Stomach (tissue), 9 donors: ENCODE data around the gene SAMD1. TPM values are rescaled to one million over a fixed set of nuclear protein-coding genes. Genes with fewer than 3 reads are reported as not detected.

Experiments
- DNase-seq, 2 donors: peaks; one replicate each; pipeline versions ENCODE4 v3.0.0 to v3.0.0-alpha.2; 2013 to 2019
- H3K27ac ChIP-seq, 5 donors: fragments of 200-600 bp in 4 of 5; sonication (generic) in 4 of 5; one replicate each; pipeline ENCODE4 v1.5.1; 2013 to 2019; ENCODE audit warnings: mild to moderate bottlenecking in 1 of 5, moderate library complexity in 1 of 5
- H3K27me3 ChIP-seq, 3 donors: fragments of 200-600 bp; sonication (generic); one replicate each; pipeline ENCODE4 v1.5.1; 2017 to 2019; ENCODE audit warnings: mixed run types in 1 of 3
- H3K36me3 ChIP-seq, 4 donors: fragments of 200-600 bp; sonication (generic); 1 replicate in 3 of 4; 2 replicates in 1 of 4; pipeline ENCODE4 v1.5.1; 2016 to 2019
- H3K4me1 ChIP-seq, 4 donors: fragments of 200-600 bp; sonication (generic); one replicate each; pipeline ENCODE4 v1.5.1; 2016 to 2019
- H3K4me3 ChIP-seq, 4 donors: fragments of 200-600 bp; sonication (generic) in 3 of 4; one replicate each; pipeline ENCODE4 v1.5.1; 2016 to 2019; ENCODE audit warnings: mild to moderate bottlenecking in 1 of 4
- H3K9me3 ChIP-seq, 4 donors: fragments of 200-600 bp; sonication (generic); one replicate each; pipeline ENCODE4 v1.5.1; 2016 to 2019
- EP300 ChIP-seq: sonication (generic); formaldehyde crosslinking; IDR thresholded peaks from one replicate; pipeline ENCODE4 v1.6.1; 2017; ENCODE audit warnings: antibody characterized with exemption
- POLR2A ChIP-seq, 4 donors: fragments of 450-650 bp; IDR thresholded peaks; one replicate each; pipeline ENCODE4 v1.6.1; 2016; ENCODE audit warnings: antibody characterized with exemption in 4 of 4, control low read depth in 2 of 4, mild to moderate bottlenecking in 1 of 4, moderate library complexity in 1 of 4
- POLR2AphosphoS5 ChIP-seq, 3 donors: sonication (generic); formaldehyde crosslinking; IDR thresholded peaks; one replicate each; pipeline ENCODE4 v1.6.1; 2016; ENCODE audit warnings: antibody characterized with exemption in 3 of 3
- WGBS, 5 donors: extraction: QIAGEN DNeasy Blood & Tissue Kit in 3 of 5; methylation state at CpG; one replicate each; pipeline versions ENCODE4 v1.1.5 to v1.1.7; 2013 to 2018; 5-methylcytosine and 5-hydroxymethylcytosine counted together
- intact Hi-C: fragments of 100-400 bp; cut with DNase I; formaldehyde crosslinking; loops from one replicate; pipeline ENCODE4 v1.15.1; 2023; ENCODE audit warnings: low total_unique reads
- polyA plus RNA-seq, 3 donors: library from polyadenylated mRNA; stranded (reverse); fragments of 200-250 nt; gene quantifications; one replicate each; pipeline ENCODE4 v1.2.3, GENCODE V29; 2013
- total RNA-seq, 5 donors: library from RNA; depleted of rRNA; stranded (reverse); fragments of >200 nt; gene quantifications; one replicate each; pipeline versions ENCODE4 v1.1.0 to v1.2.3, GENCODE V29; 2014 to 2016
- TF ChIP-seq, protein P1 (sequence below), 7 experiments: fragments of 450-650 bp in 4 of 7; fragments of 200-600 bp in 3 of 7; sonication (generic) in 3 of 7; IDR thresholded peaks; one replicate each; pipeline ENCODE4 v1.5.1; 2016 to 2019; ENCODE audit warnings: antibody characterized with exemption in 7 of 7, control low read depth in 2 of 7, mild to moderate bottlenecking in 1 of 7
- donor health status: healthy with polysubstance abuse.
- donor health status: Bipolar disorder and iron deficiency.
- donor health status: healthy.

SAMD1 gene
- total and polyA plus RNA-seq, 8 donors, result 4.8 to 228 (median 23.5) TPM

DNA sequence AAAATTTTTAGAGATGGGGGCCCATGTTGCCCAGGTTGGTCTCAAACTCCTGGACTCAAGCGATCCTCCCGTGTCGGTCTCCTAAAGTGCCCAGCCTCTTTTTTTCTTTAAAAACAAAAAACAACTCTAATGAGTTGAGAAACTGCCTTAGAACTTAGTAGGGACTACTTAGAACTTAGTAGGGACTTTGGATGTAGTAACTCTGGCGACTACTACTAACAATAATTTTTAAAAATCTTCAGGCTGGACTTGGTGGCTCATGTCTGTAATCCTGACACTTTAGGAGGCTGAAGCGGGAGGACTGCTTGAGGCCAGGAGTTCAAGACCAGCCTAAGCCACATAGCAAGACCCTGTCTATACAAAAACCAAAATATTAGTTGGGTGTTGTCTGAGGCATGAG lies 4.5 kb downstream of the SAMD1 start:
- no peaks in the 10 kb centered on the region for H3K27me3 ChIP-seq
- no peak overlapping the region for H3K27ac ChIP-seq
- DNase-seq, result no peak
- no peaks in the 10 kb centered on the region for H3K9me3 ChIP-seq
- peaks cover 17 to 52% (median 38%) of the 10 kb centered on the region in 4 donors for H3K4me1 ChIP-seq
- peaks cover 9 to 25% (median 16%) of the 10 kb centered on the region in 4 donors for H3K36me3 ChIP-seq
- TF ChIP-seq EP300, result no peak
- TF ChIP-seq POLR2AphosphoS5 (IDR thresholded peaks at IDR 0.05), result no peak
- TF ChIP-seq, protein P1, sequence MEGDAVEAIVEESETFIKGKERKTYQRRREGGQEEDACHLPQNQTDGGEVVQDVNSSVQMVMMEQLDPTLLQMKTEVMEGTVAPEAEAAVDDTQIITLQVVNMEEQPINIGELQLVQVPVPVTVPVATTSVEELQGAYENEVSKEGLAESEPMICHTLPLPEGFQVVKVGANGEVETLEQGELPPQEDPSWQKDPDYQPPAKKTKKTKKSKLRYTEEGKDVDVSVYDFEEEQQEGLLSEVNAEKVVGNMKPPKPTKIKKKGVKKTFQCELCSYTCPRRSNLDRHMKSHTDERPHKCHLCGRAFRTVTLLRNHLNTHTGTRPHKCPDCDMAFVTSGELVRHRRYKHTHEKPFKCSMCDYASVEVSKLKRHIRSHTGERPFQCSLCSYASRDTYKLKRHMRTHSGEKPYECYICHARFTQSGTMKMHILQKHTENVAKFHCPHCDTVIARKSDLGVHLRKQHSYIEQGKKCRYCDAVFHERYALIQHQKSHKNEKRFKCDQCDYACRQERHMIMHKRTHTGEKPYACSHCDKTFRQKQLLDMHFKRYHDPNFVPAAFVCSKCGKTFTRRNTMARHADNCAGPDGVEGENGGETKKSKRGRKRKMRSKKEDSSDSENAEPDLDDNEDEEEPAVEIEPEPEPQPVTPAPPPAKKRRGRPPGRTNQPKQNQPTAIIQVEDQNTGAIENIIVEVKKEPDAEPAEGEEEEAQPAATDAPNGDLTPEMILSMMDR (IDR thresholded peaks at IDR 0.05), result no peak
- TF ChIP-seq POLR2A (IDR thresholded peaks at IDR 0.05), result no peak
- no peak overlapping the region for H3K4me3 ChIP-seq
- intact Hi-C loops, result no loop called here
- 71 to 88% (median 81%) methylated on average over 5 of the region's 5 CpGs for WGBS, 5 donors

DNA sequence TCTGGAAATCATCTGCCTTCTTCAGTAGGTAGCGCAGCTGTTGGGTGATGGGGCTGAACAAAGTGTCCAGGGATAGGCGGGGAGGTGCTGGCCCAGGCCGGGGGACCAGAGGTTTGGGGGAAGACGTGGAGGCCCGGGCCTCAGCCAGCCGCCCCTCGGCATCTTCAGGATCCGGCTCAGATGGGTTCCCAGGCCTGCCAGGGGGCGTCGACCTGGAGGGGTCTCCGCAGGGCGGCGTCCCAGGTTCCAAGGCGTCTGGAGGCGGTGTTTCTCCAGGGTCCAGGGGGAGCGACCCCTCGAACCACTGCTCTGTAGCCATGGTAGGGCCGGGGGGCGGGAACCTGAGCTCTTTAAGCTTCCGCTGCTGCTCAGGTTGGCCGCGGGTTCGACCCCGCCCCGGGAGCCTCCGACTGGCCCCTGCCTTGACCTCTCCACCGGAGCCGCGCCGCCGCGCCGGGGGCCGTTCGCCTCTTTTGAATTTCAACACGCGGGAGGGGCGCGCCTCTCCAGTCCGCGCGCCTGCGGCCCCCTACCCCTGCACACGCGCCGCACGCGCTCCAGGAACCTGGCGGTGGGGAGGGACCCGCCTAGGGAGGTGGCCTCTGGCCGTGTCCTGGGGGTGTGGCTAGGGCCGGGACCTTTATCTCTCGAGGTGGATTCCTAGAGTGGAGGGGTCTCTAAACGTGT lies 5.1 kb downstream of the SAMD1 start, which contains the start of gene C19orf67:
Gene C19orf67 (minus strand): TSS at position 475 of the 687 bp plus-strand sequence. CDS start 156 bp downstream, at position 319.
- peaks cover 9 to 25% (median 16%) of the 10 kb centered on the region in 4 donors for H3K36me3 ChIP-seq
- 36 to 57% (median 45%) methylated on average over 13 to 54 of the region's 54 CpGs for WGBS, 5 donors
- intact Hi-C loops, result no loop called here
- TF ChIP-seq, protein P1 (IDR thresholded peaks at IDR 0.05), result no peak
- TF ChIP-seq EP300, result no peak
- TF ChIP-seq POLR2A (IDR thresholded peaks at IDR 0.05), result no peak
- TF ChIP-seq POLR2AphosphoS5 (IDR thresholded peaks at IDR 0.05), result no peak
- DNase-seq, result peak in 1 of 2 donors; percentile 64
- H3K4me1 ChIP-seq, result peaks cover 21 to 56% (median 43%) of the 10 kb centered on the region in 4 donors
- no peaks in the 10 kb centered on the region for H3K27me3 ChIP-seq
- H3K9me3 ChIP-seq, result no peaks in the 10 kb centered on the region
- H3K4me3 ChIP-seq, result no peak within 1 kb of the TSS
- no peak within 1 kb of the TSS for H3K27ac ChIP-seq

DNA sequence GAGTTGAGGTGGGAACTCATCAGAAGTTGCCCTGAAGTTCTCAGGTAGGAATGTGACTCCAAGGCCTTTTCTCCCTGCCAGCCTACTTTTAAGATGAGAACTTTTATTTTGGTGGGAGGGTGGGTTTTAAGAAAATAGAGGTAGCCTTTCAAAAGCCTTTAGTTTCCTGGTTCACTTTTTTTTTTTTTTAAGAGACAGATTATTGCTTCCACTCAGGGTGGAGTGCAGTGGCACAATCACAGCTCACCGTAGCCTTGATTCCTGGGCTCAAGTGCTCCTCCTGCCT lies 7.9 kb downstream of the SAMD1 start:
- H3K36me3 ChIP-seq, result peaks cover 0 to 10% (median 2%) of the 10 kb centered on the region in 4 donors
- H3K27me3 ChIP-seq, result no peaks in the 10 kb centered on the region
- intact Hi-C loops, result no loop called here
- no peak for DNase-seq
- H3K9me3 ChIP-seq, result no peaks in the 10 kb centered on the region
- WGBS, 5 donors, result 0 to 63% (median 31%) methylated on average over 1 of the region's 1 CpG
- peak overlapping the region in 4 of 5 donors; percentile 90 to 96 (median 94) for H3K27ac ChIP-seq
- peak overlapping the region in 3 of 4 donors; percentile 60 to 83 (median 82) for H3K4me3 ChIP-seq
- H3K4me1 ChIP-seq, result peaks cover 21 to 59% (median 40%) of the 10 kb centered on the region in 4 donors
- TF ChIP-seq POLR2AphosphoS5 (IDR thresholded peaks at IDR 0.05) (no peak), EP300 (no peak), POLR2A (IDR thresholded peaks at IDR 0.05) (no peak)
- TF ChIP-seq, protein P1 (IDR thresholded peaks at IDR 0.05), result no peak

DNA sequence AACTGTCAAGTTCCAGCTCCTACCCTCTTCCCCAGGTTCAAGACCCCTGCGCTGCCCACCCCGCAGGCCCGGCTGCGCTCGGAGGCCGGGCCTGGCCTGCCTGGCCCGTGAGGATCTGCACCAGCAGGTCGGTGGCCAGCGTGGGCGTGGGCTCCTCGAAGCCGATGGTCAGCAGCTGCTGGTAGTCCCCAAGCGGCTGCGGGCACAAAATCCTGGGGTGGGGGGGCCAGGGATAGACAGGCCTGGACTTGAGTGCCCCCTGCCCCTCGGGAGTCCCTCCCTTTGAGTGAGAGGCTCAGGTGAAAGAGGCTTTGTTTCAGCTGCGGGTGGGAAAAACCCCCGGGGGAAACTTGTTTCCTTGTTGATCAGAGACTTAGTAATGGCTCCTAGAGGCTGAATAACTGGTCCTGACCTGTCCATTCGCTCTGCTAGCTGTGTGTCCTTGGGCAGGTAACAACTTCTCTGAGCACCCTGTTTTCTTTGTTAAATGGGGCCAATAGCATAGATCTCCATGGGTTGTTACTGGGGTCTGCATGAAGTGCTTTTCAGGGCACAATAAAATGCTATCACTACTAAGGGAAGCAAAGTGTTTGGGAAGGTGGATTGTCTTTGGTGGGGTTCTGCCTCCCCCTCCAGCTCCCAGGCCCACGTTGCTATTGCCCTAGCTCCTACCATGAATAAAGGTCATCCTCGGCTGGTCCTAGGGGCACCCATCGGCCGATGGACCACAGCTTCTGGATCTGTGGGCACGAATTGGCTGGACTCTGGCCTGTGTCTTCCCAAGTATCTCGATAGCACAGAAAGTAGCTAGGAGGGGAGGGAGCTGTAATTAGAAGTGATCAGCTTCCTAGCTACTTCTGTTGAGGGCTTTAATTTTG lies 8.5 kb downstream of the SAMD1 start:
- Histone ChIP-seq H3K4me1 (peaks cover 21 to 62% (median 40%) of the 10 kb centered on the region in 4 donors), H3K36me3 (peaks cover 0 to 6% (median 0%) of the 10 kb centered on the region in 4 donors), H3K27me3 (no peaks in the 10 kb centered on the region), H3K9me3 (no peaks in the 10 kb centered on the region), H3K27ac (peak overlapping the region; percentile 90 to 96 (median 92)), H3K4me3 (peak overlapping the region; percentile 60 to 83 (median 82))
- DNase-seq, result peak; percentile 45 to 74
- TF ChIP-seq, protein P1 (IDR thresholded peaks at IDR 0.05), result no peak
- TF ChIP-seq EP300 (no peak), POLR2AphosphoS5 (IDR thresholded peaks at IDR 0.05) (no peak), POLR2A (IDR thresholded peaks at IDR 0.05) (no peak)
- 14 to 27% (median 15%) methylated on average over 14 to 24 of the region's 24 CpGs for WGBS, 5 donors
- intact Hi-C loops, result no loop called here
